Progenitor cell of endocrine pancreas (in vitro differentiated cells): Measurements from ENCODE around the gene CCDC30. TPM values are rescaled to one million over a fixed set of nuclear protein-coding genes. Genes with fewer than 3 reads are reported as not detected.
A peak's percentile ranks its signal among the peaks of the same experiment; 100 is the strongest.

Experiments
- DNase-seq: peaks from one replicate; pipeline ENCODE4 v3.0.0; 2021; ENCODE audit warnings: low spot score; ENCODE audit not compliant: unreplicated experiment
- H3K27ac Mint-ChIP-seq: 2 replicates; pipeline ENCODE4 v1.8.0; 2021; ENCODE audit warnings: mild to moderate bottlenecking, moderate library complexity, mixed read lengths
- H3K27me3 Mint-ChIP-seq: 2 replicates; pipeline ENCODE4 v1.8.0; 2021; ENCODE audit warnings: mixed read lengths
- H3K36me3 Mint-ChIP-seq: 2 replicates; pipeline ENCODE4 v1.8.0; 2022; ENCODE audit warnings: mixed read lengths; ENCODE audit not compliant: insufficient read depth
- H3K4me1 Mint-ChIP-seq: 2 replicates; pipeline ENCODE4 v1.8.0; 2021; ENCODE audit warnings: low read depth, mixed read lengths
- H3K4me3 Mint-ChIP-seq: 2 replicates; pipeline ENCODE4 v1.8.0; 2021; ENCODE audit warnings: low read depth, mild to moderate bottlenecking, moderate library complexity, mixed read lengths
- H3K9me3 Mint-ChIP-seq: 2 replicates; pipeline ENCODE4 v1.8.0; 2021; ENCODE audit warnings: low read depth, mixed read lengths
- total RNA-seq: library from RNA; stranded (reverse); gene quantifications from 2 replicates; pipeline ENCODE4 v1.2.1, GENCODE V29; 2021
- TF ChIP-seq, protein P1 (sequence below): fragments of 200-600 bp; sonication (generic); IDR thresholded peaks from one replicate; pipeline ENCODE4 v1.5.0; 2021; ENCODE audit warnings: antibody characterized with exemption, mild to moderate bottlenecking; ENCODE audit not compliant: unreplicated experiment

The CCDC30 gene
- total RNA-seq, 1 donor from 2014 or later = 23.6 TPM

DNA sequence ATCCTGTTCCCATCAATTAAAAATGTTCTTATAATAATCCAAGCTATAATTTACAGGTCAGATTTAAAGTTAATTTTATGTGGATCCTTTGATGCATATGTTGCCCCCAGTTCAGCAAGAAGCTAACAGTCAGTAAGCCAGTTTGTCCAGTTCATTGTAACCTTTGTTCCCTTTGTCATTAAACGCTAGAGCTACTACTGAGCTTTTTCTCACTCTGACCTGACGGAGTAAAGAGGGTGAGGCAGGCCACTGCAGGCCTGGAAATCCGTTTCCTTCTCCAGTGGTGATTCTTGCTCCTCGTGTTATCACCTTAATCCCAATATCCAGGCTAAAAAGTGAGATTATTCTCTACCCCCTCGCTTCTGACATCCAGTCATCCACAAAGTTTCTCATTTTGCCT, 229.4 kb downstream of the CCDC30 start:
- Mint-ChIP-seq H3K27ac (peak overlapping the region; percentile 99), H3K4me1 (peaks cover 68% of the 10 kb centered on the region), H3K27me3 (no peaks in the 10 kb centered on the region), H3K9me3 (no peaks in the 10 kb centered on the region), H3K36me3 (peaks cover 28% of the 10 kb centered on the region), H3K4me3 (peak overlapping the region; percentile 54)
- TF ChIP-seq, protein P1, sequence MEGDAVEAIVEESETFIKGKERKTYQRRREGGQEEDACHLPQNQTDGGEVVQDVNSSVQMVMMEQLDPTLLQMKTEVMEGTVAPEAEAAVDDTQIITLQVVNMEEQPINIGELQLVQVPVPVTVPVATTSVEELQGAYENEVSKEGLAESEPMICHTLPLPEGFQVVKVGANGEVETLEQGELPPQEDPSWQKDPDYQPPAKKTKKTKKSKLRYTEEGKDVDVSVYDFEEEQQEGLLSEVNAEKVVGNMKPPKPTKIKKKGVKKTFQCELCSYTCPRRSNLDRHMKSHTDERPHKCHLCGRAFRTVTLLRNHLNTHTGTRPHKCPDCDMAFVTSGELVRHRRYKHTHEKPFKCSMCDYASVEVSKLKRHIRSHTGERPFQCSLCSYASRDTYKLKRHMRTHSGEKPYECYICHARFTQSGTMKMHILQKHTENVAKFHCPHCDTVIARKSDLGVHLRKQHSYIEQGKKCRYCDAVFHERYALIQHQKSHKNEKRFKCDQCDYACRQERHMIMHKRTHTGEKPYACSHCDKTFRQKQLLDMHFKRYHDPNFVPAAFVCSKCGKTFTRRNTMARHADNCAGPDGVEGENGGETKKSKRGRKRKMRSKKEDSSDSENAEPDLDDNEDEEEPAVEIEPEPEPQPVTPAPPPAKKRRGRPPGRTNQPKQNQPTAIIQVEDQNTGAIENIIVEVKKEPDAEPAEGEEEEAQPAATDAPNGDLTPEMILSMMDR = no peak
- DNase-seq = no peak

GRCh38 chr1:42692911-42693310, 229.8 kb downstream of the CCDC30 start:
- H3K27me3 Mint-ChIP-seq = no peaks in the 10 kb centered on the region
- no peak for DNase-seq
- TF ChIP-seq, protein P1 = no peak
- no peaks in the 10 kb centered on the region for H3K9me3 Mint-ChIP-seq
- H3K36me3 Mint-ChIP-seq = peaks cover 29% of the 10 kb centered on the region
- H3K4me3 Mint-ChIP-seq = peak overlapping the region; percentile 54
- H3K4me1 Mint-ChIP-seq = peaks cover 64% of the 10 kb centered on the region
- H3K27ac Mint-ChIP-seq = peak overlapping the region; percentile 99

DNA sequence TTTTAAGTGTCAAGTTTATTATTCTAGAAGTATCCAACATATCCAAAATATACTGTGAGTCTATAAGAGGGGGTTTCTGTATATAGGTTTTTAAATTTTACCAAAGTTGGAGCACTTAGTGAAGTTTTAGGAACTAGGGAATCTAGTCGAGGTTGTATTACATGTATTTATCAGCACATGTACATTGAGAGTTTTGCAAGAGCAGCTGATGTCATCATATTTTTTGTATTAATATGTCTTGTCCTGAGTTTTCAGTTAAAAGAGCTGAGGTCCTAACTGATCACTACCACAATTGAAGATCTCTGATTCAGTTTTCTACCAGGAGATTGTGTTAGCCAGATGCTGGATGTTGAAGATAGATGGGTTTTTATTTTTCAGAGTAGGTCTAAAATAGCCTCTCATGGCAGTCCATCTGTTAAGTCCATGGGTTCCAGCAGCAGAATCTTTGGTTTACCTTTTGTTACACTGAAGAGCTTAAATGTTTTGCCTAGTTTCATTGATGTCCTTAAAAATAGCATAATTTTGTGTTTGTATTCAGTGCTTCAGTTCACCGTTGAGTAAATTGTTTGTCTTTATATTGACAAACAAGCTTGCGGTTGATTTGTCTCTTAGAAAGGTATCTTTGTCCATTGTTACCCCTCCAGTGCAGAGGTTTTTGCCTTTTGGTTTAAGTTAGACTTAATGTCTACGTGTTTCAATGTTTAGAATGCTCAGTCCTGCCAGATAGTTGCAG, 235.2 kb downstream of the CCDC30 start:
- Mint-ChIP-seq H3K9me3 (no peaks in the 10 kb centered on the region), H3K4me1 (peaks cover 19% of the 10 kb centered on the region), H3K4me3 (no peak overlapping the region), H3K27me3 (no peaks in the 10 kb centered on the region), H3K36me3 (peaks cover 62% of the 10 kb centered on the region), H3K27ac (peak overlapping the region; percentile 7)
- no peak for DNase-seq
- TF ChIP-seq, protein P1 = no peak

GRCh38 chr1:42700006-42700405, 236.9 kb downstream of the CCDC30 start:
- no peak overlapping the region for H3K4me3 Mint-ChIP-seq
- TF ChIP-seq, protein P1 = no peak
- no peak overlapping the region for H3K27ac Mint-ChIP-seq
- DNase-seq = no peak
- no peaks in the 10 kb centered on the region for H3K27me3 Mint-ChIP-seq
- no peaks in the 10 kb centered on the region for H3K9me3 Mint-ChIP-seq
- peaks cover 3% of the 10 kb centered on the region for H3K4me1 Mint-ChIP-seq
- H3K36me3 Mint-ChIP-seq = peaks cover 68% of the 10 kb centered on the region

GRCh38 chr1:42703888-42704464, 240.9 kb downstream of the CCDC30 start:
- peaks cover 59% of the 10 kb centered on the region for H3K36me3 Mint-ChIP-seq
- DNase-seq = no peak
- H3K4me3 Mint-ChIP-seq = no peak overlapping the region
- TF ChIP-seq, protein P1 = no peak
- no peaks in the 10 kb centered on the region for H3K4me1 Mint-ChIP-seq
- H3K27me3 Mint-ChIP-seq = no peaks in the 10 kb centered on the region
- H3K27ac Mint-ChIP-seq = peak overlapping the region; percentile 37
- no peaks in the 10 kb centered on the region for H3K9me3 Mint-ChIP-seq

Other genes with a start within 250 kb of the CCDC30 start
- 63.0 and 64.4 TPM in 2 replicates for gene FOXJ3, start 128.1 kb upstream of the CCDC30 start, total RNA-seq
- gene RIMKLA, start 82.5 kb upstream of the CCDC30 start, total RNA-seq = 3.5 and 3.9 TPM in 2 replicates
- gene ZMYND12, start 7.3 kb upstream of the CCDC30 start, total RNA-seq = 0.89 and 2.0 TPM in 2 replicates
- gene PPCS, start 6.7 kb upstream of the CCDC30 start, total RNA-seq = 48.5 and 49.4 TPM in 2 replicates
- gene PPIH, start 195.1 kb downstream of the CCDC30 start, total RNA-seq = 53.4 and 55.7 TPM in 2 replicates
- gene YBX1, start 219.1 kb downstream of the CCDC30 start, total RNA-seq = 578 and 588 TPM in 2 replicates